NCI-H187 (cell line): ENCODE results near the gene PPP3R1.

Experiments
- DNase-seq, 2 experiments: peaks; one replicate each; lab custom pipeline; 2025; lab: John Stamatoyannopoulos, UW

Gene PPP3R1, protein sequence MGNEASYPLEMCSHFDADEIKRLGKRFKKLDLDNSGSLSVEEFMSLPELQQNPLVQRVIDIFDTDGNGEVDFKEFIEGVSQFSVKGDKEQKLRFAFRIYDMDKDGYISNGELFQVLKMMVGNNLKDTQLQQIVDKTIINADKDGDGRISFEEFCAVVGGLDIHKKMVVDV

DNA sequence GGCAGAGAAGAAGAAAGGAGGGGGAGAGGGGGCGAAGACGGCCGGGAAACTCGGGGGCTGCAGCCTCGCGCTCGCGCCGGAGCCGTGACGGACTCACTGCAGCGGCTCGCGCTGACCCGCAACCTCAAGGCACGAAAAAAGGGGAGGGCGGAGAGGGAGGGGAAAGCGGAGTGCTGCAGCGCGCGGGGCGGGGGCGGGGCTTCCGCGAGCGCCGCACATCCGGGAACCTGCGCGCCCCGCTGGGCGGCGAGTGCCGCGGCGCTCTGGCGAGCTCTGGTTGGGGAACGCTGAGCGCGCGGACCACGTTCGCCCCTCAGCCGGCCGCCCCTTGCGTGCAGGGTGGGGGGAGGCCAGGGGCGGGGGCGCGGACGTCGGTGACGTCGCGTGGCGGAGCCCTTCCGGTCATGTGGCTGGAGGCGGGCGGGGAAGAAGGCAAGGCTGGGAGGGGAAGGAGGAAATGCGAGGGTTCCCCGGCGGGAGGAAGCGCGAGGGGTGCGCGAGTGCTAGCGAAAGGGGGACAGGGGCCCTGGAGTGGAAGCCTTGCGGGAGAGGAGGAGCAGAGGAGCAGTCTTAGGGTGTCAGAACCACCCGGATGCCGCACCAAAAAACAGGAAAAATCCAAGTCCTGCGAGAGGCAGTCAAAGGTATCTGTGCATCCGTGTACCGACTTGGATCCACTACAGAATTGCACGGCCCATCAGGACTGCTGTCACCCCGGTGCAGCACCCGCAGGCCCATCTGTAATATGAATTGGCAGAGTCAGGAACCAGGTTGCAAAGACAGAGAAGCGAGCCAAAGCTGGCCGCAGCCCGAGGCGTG, at the start of gene PPP3R1:
Gene PPP3R1 (minus strand): TSS at position 133 of the 819 bp plus-strand sequence. CDS start 405 bp downstream, outside the sequence.
- peak; percentile 89 to 97 for DNase-seq

DNA sequence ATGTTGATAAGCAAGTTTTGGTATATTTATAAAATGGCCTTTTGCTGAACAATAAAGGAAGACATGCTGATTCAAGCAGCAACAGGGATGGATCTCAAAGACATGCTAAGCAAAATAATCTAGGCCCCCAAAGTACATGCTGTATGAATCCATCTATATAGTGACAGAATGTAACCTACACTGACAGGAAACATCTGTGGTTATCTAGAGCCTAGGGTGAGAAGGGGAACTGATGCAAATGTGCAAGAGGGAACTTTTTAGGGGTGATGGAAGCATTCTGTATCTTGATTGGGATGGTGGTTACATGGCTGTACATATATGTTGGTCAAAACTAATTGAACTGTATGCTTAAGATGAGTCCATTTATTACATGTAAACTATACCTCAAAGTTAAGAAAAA, 43.2 kb upstream of the PPP3R1 start:
- DNase-seq = no peak

DNA sequence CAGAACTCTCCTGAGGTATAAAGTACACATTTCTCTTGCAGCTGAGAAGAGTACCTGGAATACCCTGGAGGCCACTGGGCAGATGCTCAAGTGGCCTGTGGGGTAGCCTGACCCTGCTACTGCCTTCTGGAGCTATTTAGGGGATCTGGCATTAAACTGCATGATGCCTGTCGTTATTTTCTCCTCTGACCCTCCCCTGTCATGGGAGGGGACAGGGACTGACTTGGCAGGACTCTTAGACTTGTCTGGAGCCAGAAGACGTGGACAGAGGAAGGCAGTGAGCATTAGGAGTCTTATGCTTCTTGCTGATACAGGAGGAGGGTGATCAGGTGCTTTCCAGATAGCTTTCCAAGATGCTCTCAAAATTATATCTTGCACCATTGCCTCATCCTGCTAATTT, 42.6 kb upstream of the PPP3R1 start:
- DNase-seq = no peak

DNA sequence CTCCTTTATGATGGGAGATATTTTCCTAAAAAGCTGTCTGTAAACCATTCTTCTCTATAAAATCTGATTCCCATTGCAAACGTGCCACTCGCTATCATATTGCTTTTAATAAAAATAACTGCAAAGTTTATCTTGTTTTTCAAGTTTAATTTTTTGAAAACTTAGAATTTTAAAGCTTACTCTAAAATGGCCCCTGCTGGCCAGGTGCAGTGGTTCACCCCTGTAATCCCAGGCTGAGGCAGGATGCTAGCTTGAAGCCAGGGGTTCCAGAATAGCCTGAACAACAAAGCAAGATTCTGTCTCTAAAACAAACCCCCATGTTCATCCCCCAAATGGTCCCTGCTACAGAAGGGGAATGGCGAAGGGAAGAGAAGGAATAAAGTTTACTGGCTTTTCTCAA, 41.9 kb upstream of the PPP3R1 start:
- DNase-seq = no peak

DNA sequence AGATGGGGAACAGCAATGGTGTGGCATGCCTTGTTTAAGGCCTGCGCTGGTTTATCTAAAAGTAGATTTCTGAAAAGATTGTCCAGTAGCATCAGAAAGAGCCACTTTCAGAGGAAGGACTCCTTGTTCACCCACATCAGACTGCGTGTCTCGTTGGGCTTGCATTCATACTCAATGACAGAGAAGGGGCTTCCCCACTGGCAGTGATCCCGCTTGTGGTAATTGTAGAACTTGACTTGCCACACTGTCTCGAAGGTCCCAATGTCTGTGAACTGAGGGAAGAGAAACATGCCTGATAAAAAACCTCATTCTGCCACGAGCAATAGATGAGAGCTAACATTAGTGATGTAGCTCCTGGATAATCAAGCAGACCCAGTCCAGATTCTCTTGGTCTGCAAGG, 41.4 kb upstream of the PPP3R1 start:
- DNase-seq = no peak

DNA sequence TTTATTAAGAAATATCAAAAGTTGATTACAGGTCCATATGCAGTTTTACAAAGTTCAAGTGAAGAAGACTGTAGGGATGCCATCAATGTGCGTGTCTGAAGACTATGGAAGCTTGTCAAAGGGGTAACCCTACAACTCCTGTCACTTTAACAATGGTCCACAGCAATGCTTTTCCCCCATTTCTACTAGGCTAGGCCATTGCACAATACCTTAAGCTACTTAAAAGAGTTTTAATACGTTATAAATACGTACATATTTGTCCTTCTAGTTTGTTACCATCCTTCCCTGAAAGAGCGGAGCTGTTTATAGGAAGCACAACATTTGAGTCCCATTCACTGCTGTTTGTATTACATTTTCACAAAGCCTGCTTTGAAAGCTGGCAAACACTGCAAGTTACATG, 40.7 kb upstream of the PPP3R1 start:
- no peak for DNase-seq

DNA sequence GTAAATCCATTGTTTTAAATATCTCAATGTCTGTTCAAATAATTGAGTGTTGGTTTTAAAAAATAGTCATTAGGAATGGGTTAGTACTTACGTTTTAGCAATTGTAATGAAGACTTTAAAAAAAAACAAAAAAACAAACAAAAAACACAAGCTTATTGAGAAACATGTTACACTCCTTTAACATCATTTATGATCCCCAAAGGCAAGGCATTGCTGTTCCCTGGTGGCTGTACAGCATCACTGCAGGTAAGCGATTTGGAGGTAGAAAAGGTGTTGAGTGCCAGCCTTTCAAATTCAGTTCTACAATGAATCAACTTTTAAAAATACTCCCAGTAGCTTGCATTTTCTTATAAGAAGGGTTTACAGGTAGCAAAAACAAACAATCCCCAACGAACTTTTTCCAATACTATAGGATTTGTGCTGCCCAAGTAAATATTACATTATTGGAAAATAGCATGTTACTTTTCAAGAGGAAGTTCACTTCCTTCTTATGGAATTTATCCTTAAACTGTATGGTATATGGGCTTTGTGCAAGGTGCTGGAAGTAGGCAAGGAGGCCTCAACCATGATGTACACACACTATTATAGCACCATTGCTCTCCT, 39.9 kb upstream of the PPP3R1 start:
- no peak for DNase-seq

DNA sequence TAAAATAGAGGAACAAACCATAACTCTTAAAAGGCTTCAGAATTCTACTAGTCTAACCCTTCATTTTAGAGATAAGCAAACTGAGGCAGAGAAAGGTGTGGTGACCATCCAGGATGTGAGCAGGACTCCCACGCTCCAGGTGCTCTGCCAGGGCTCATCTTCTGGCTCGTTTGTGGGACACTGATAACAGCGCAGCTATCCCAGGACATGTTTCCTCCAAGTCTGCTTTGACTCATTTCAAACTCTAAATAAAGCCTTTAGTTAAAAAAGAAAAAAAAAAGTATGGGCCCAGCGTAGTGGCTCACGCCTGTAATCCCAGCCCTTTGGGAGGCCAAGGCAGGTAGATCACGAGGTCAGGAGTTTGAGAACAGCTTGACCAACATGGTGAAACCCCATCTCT, 39.0 kb upstream of the PPP3R1 start:
- DNase-seq = no peak

DNA sequence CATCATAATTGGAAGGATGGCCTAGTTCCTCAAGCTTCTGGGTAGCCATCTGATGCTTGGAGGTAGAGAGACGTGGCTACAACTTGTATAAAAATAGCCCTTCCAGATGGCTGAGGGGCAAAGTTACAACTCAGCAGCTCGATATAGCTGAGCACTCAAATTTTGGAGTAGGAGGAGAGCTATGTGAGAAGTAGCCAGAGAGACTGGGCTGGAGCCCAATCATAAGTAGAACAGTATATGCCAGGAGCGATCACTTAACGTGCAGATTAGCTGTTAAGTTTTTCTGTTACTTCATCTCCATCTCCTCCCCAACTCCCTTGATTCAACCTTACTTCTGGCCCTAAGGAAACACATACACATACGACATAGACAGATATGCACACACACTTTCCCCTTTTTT, 38.6 kb upstream of the PPP3R1 start:
- no peak for DNase-seq

DNA sequence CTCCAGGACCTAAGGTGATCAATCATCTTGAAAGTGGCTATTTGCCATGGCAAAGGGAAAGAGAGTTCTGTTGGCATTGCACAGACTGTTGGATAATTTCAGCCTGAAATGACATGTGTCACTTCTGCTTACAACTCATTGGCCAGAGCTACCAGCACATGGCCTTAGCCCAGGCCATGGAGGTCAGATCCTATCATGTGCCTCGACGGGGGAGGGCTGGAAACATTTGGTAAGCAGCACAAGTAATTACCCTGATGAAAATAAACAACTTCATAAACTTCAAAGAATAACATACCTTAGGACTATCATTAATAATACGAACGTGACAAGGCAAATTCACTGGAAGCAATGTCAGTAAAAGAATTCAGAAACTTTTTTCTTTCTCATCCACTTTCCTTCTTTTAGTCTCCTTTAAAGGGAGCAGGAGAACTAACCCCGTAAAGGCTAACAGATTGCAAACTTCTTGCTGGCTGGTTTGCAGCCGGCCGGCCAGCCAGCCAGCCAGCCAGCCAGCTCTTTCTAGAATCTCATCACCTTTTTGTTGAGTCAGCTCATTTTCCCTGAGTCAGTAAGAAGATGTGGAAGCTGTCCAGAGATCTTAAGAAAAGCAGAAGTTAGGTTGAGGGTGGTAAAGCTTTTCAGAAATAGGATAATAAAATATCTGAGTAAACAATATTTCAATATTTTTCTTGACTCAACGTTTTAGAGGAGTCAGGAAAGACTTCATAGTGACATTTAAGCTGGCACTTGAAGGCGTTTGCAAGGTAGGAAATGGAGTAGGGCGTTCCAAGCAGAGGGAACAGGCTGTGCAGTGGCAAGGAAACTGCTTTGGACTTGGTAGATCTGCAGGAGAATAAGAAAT, 35.5 kb upstream of the PPP3R1 start:
- DNase-seq = no peak

DNA sequence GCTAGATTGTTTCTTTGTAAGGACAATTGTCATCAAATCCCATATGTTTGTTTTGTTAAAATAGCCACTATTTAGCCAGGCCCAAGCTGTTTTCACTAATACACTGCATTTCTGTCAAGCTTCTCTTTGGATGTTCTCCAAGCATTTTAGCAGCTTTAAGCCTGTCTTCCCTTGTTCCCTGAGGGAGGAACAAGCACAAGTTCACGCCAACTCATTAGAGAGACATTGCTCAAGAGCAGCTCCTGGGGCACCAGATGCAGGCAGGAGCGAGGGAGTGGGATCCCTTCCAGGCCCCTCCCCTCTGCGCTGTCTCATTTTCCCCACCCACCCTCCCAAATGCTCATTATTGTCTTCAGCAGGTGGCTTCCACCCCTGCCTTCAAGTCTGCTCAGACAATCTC, 32.6 kb upstream of the PPP3R1 start:
- no peak for DNase-seq

DNA sequence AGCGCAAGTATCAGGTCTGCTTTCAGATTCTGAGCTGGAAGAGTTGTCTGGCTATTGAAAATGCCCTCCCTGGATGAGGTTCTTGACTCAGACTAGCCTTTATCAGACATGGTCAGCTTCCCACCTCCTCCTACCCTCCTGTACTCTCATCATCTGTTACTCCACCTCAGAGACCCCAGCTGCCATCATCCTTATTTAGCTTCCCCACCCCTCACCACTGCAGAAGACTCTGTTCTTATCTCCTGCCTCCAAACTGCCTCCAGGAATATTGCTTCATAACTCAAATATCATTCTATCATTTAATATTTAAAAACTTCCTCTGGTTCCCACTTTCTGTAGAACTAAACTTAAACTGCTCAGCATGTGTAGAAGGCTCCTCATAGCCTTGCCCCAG, 31.1 kb upstream of the PPP3R1 start:
- DNase-seq = no peak

DNA sequence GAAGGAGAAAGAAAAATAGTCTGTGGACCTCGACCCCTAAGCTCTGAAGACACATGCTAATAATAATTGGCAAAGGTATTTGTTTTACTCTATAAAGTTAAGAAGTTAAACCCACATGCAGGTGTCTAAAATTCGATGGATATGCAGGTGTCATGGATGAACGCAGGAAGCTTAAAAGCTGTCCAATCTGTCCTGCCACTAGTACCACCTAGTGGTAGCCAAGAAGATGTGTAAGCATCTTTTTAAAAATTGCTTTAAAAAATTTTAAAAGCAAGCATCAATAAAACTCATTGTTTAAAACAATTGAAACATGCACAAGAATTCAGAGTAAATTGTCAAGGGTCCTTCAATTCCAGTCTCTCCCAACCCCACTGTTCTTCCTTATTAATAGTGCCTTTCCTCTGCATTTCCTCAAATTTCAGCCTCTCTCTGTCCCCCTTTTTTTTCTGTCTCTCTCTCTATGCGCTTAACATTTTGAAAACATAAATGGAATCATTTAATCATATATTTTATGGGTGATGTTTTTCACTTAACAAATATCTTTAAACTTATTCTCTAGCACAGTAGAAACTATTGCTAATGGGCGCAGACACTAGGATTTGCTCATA, 30.6 kb upstream of the PPP3R1 start:
- DNase-seq = no peak

DNA sequence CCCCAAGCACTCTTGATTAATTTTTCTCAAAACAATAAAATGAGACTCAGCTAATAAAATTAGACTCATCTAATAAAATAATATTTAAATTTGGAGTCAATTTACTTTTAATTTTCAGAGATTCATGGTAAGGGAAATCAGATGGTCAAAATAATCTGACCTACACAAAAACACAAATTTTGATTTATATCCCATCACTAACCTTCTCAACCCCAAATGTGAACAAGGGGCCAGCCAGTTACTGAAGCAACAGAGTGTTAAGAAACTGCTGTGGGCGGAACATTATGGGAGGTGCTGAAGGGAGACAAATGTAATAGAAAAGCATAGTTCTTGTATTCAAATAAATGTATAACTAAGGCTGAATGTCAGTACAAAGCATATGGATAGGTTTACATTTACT, 28.5 kb upstream of the PPP3R1 start:
- DNase-seq = no peak

DNA sequence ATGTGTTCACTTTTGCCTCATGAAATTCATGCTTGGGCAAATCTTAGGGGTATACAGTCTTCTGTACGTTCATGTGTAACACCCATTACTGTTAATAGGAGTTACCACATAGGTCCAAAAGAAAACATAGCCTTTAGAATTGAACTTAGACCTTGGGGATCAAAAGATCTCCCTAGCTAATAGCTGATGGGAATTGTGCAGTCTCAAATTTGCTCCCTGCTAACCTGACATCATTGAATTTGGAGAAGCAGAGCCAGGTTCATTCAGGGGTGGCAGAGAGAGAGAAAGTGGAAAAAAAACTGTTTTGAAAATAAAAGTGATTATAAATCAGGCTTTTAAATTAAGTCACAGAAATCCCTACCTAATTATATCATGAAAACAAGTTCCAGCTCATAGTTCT, 28.0 kb upstream of the PPP3R1 start:
- DNase-seq = no peak

DNA sequence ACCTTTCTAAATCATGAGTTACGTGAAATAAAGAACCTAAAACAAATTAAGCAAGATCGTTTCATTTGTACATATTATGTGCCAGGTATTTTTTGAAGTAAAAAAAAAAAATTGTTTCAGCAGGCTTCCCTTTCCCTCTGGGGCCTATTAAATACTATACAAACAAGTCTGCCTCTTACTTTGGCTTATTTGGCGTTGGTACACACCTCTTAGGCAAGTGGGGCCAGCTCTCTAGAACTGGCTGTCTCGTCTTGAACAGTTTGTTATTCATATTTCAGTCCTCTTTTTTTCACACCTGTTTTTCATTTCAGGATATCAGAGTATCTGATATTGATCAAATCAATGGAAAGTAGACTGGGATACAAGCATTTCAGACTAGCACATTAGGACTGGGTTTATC, 27.4 kb upstream of the PPP3R1 start:
- DNase-seq = no peak

DNA sequence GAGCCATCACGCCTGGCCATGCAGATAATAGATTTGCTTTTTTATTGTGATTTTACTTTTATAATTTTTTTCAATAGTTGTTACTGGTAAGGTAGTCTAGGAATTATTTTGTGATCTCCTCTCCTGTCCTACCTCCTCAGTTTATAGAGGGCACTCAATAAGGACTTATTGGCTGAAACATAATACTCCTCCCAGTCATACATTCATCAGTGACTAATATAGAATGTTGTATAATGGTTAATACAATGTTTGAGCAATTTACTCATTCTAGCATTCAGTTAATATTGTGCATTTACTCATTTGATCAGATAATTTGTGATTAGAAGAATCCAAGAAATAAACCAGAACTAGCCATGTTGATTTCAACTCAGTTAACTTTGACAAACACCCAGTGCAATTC, 25.8 kb upstream of the PPP3R1 start:
- DNase-seq = no peak

DNA sequence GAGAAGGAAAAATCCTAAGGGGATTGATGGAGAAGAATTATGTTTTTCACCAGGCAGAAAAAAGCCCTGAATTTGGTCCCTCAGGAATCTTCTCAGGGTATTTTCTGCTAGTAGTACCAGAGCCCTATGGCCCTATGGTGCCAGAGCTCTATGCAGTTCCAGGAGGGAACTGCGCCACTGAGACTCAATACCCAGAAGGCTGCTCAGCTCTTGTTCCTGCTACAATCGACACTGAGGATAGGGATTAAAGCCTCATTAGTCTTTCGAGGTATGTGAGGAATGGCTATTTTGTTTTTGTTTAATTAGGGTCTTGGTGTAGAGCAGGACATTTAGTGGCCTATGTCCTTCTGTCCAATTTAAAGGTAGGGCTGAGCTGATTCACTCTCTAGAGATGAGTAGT, 21.7 kb upstream of the PPP3R1 start:
- DNase-seq = no peak

DNA sequence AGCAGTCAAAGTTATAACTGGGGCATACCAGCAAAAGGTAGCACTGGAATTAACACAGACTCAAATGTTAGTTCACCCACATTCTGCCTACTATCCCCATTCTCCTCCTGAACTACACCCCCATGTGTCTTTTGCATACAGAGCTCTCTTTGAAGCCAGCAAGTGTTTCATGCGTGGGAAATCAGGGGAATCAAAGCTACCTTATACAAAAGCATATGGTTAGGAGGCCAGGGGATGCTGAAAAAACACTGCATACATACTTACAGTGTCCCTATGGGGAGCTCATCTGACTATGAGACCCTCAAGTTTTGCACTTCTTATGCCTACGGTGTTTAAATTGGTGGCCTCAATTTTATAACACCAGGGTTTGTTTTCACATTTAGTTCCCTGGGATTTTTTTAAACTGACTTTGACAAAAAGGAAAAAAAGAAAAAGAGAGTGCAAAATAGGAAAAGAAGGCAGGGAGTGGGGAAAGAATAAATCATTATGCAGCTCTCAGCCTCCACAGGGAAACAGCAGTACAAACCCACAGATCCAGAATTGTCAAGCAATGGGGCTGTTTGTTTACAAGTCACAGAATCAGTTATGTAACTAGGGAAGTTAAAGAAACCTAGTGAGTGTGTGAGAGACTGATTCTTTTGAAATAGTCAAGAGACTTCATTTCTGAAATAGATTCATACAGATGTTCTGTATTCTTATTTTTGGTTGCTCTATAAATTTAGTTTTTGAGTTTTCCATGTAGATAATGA, 20.1 kb upstream of the PPP3R1 start:
- DNase-seq = no peak

DNA sequence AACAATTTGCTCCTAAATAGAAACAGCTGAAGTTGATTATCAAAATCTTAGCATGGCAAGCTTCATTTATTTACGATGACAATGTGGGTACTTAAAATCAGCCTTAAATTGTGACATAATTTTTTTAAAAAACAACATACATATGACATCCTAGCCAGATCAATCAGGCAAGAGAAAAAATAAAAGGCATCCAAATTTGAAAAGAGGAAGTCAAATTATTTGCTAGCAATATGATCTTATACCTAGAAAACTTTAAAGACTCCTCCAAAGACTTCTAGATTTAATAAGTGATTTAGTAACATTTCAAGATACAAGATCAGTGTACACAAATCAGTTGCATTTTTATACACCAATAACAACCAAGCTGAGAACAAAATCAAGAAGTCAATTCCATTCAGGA, 14.3 kb upstream of the PPP3R1 start:
- DNase-seq = no peak

DNA sequence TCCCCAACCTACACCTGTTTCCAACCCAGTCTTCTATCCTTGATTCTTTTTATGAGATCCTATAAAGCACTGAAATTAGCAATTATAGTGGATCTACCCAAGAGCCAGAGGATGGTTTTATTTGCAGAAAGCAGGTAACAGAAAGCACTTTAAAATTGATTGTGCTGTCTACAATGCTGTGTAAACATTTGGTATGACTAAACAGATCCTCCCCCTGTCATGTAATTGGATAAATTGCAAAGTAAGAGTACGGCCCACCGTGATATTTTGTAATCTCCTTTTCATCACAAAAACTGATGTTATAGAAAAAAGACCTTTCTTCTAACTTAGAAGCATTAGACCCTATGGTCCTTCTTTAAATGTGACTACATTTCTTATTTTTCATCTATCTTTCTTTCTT, 11.3 kb upstream of the PPP3R1 start:
- no peak for DNase-seq
